Activated CD4-positive, alpha-beta memory T cell treated with anti-CD3 and anti-CD28 coated beads for 36 hours (primary cell): ENCODE data around the gene FECH. TPM values are rescaled to one million over a fixed set of nuclear protein-coding genes. Genes with fewer than 3 reads are reported as not detected.
"Not testable (repeated sequence)": the region's sequence is repeated elsewhere in the genome, so short reads cannot be mapped to it uniquely, and the experiment has no call there.

Experiments
- CTCF ChIA-PET: fragments of 350-600 bp; sonication (Branson Sonifier 250); formaldehyde crosslinking; loops from one replicate; lab custom pipeline; 2021; ENCODE audit warnings: antibody characterized with exemption, inconsistent platforms; lab: Charles Lee
- POLR2A ChIA-PET: fragments of 350-600 bp; sonication (Branson Sonifier 250); formaldehyde crosslinking; loops from one replicate; lab custom pipeline; 2021; ENCODE audit warnings: antibody characterized with exemption; lab: Charles Lee
- DNase-seq: peaks from one replicate; pipeline ENCODE4 v3.0.0-alpha.2; 2020
- H3K27ac Mint-ChIP-seq: one replicate; pipeline ENCODE4 v1.8.0; 2021; ENCODE audit warnings: mixed read lengths
- H3K27me3 Mint-ChIP-seq: one replicate; pipeline ENCODE4 v1.8.0; 2021; ENCODE audit warnings: mixed read lengths
- H3K36me3 Mint-ChIP-seq: one replicate; pipeline ENCODE4 v1.8.0; 2021; ENCODE audit warnings: mixed read lengths
- H3K4me1 Mint-ChIP-seq: one replicate; pipeline ENCODE4 v1.8.0; 2021; ENCODE audit warnings: low read depth, mixed read lengths
- H3K4me3 Mint-ChIP-seq: one replicate; pipeline ENCODE4 v1.8.0; 2021; ENCODE audit warnings: mild to moderate bottlenecking, mixed read lengths
- H3K9me3 Mint-ChIP-seq: one replicate; pipeline ENCODE4 v1.8.0; 2021; ENCODE audit warnings: mixed read lengths
- intact Hi-C: fragments of 100-400 bp; cut with micrococcal nuclease; formaldehyde crosslinking; loops from one replicate; pipeline ENCODE4 v1.15.1; 2023
- total RNA-seq, 2 experiments: library from RNA; stranded (reverse); gene quantifications; one replicate each; pipeline ENCODE4 v1.2.3, GENCODE V29; 2021

The FECH gene
- total RNA-seq, 2 experiments from 2014 or later = 17.5 to 20.2 TPM

GRCh38 chr18:57523171-57523956, 63.1 kb downstream of the FECH start:
- H3K36me3 Mint-ChIP-seq = no peaks in the 10 kb centered on the region
- no peaks in the 10 kb centered on the region for H3K4me1 Mint-ChIP-seq
- H3K4me3 Mint-ChIP-seq = no peak overlapping the region
- H3K27me3 Mint-ChIP-seq = peaks cover 12% of the 10 kb centered on the region
- intact Hi-C loops = no loop called here
- ChIA-PET POLR2A (no interaction called here), CTCF (no interaction called here)
- no peak for DNase-seq
- no peaks in the 10 kb centered on the region for H3K9me3 Mint-ChIP-seq
- H3K27ac Mint-ChIP-seq = no peak overlapping the region

GRCh38 chr18:57522348-57522747, 64.2 kb downstream of the FECH start:
- POLR2A ChIA-PET = not testable (repeated sequence)

GRCh38 chr18:57519668-57520424, 66.7 kb downstream of the FECH start:
- intact Hi-C loops = no loop called here
- Mint-ChIP-seq H3K36me3 (no peaks in the 10 kb centered on the region), H3K4me1 (no peaks in the 10 kb centered on the region), H3K27me3 (peaks cover 18% of the 10 kb centered on the region), H3K27ac (no peak overlapping the region), H3K4me3 (no peak overlapping the region), H3K9me3 (no peaks in the 10 kb centered on the region)
- DNase-seq = no peak
- CTCF ChIA-PET = no interaction called here
- POLR2A ChIA-PET = no interaction called here

More at GRCh38 chr18:57522348-57522747, 64.2 kb downstream of the FECH start:
- intact Hi-C loops, CTCF ChIA-PET, H3K4me3 Mint-ChIP-seq, H3K9me3 Mint-ChIP-seq, H3K36me3 Mint-ChIP-seq, H3K27ac Mint-ChIP-seq, DNase-seq, H3K4me1 Mint-ChIP-seq: not testable (repeated sequence)
- H3K27me3 Mint-ChIP-seq = peaks cover 15% of the 10 kb centered on the region

GRCh38 chr18:57518533-57518932, 68.0 kb downstream of the FECH start:
- CTCF ChIA-PET = no interaction called here
- Mint-ChIP-seq H3K36me3 (no peaks in the 10 kb centered on the region), H3K27me3 (peaks cover 18% of the 10 kb centered on the region), H3K9me3 (no peaks in the 10 kb centered on the region), H3K4me1 (no peaks in the 10 kb centered on the region), H3K27ac (no peak overlapping the region), H3K4me3 (no peak overlapping the region)
- DNase-seq = no peak
- POLR2A ChIA-PET = no interaction called here
- intact Hi-C loops = no loop called here

- no peaks in the 10 kb centered on the region for H3K4me1 Mint-ChIP-seq
- intact Hi-C loops = no loop called here
- peaks cover 16% of the 10 kb centered on the region for H3K27me3 Mint-ChIP-seq
- ChIA-PET CTCF (no interaction called here), POLR2A (no interaction called here)
- no peak overlapping the region for H3K4me3 Mint-ChIP-seq
- DNase-seq = no peak
- H3K27ac Mint-ChIP-seq = no peak overlapping the region
- H3K36me3 Mint-ChIP-seq = no peaks in the 10 kb centered on the region
- no peaks in the 10 kb centered on the region for H3K9me3 Mint-ChIP-seq
Measured at GRCh38 chr18:57516056-57516455, 70.4 kb downstream of the FECH start.

GRCh38 chr18:57505231-57505630, 81.3 kb downstream of the FECH start:
- ChIA-PET POLR2A (no interaction called here), CTCF (no interaction called here)
- Mint-ChIP-seq H3K9me3 (no peaks in the 10 kb centered on the region), H3K4me1 (no peaks in the 10 kb centered on the region), H3K27me3 (peaks cover 18% of the 10 kb centered on the region), H3K36me3 (no peaks in the 10 kb centered on the region), H3K27ac (no peak overlapping the region), H3K4me3 (no peak overlapping the region)
- intact Hi-C loops = no loop called here
- DNase-seq = no peak

- no peaks in the 10 kb centered on the region for H3K4me1 Mint-ChIP-seq
- no peaks in the 10 kb centered on the region for H3K9me3 Mint-ChIP-seq
- H3K27ac Mint-ChIP-seq = no peak overlapping the region
- H3K27me3 Mint-ChIP-seq = peaks cover 11% of the 10 kb centered on the region
- no peak overlapping the region for H3K4me3 Mint-ChIP-seq
- no peak for DNase-seq
- intact Hi-C loops = no loop called here
- no peaks in the 10 kb centered on the region for H3K36me3 Mint-ChIP-seq
- ChIA-PET POLR2A (no interaction called here), CTCF (no interaction called here)
Measured at GRCh38 chr18:57502624-57503023, 83.9 kb downstream of the FECH start.

- ChIA-PET POLR2A (no interaction called here), CTCF (no interaction called here)
- Mint-ChIP-seq H3K36me3 (no peaks in the 10 kb centered on the region), H3K4me1 (no peaks in the 10 kb centered on the region), H3K4me3 (no peak overlapping the region), H3K27me3 (peaks cover 4% of the 10 kb centered on the region), H3K9me3 (no peaks in the 10 kb centered on the region), H3K27ac (no peak overlapping the region)
- intact Hi-C loops = no loop called here
- DNase-seq = no peak
Measured at GRCh38 chr18:57498682-57499256, 87.7 kb downstream of the FECH start.

Other genes with a start within 250 kb of the FECH start
- gene ST8SIA3, start 234.1 kb downstream of the FECH start, total RNA-seq = not detected
- gene ONECUT2, start 151.3 kb downstream of the FECH start, total RNA-seq = under 1 TPM in 1 of 2 experiments, not detected in 1; 0.02 TPM
- gene NARS1, start 35.1 kb upstream of the FECH start, total RNA-seq = 100 to 1,000 TPM; 100 to 105 TPM
- gene ATP8B1, start 216.6 kb upstream of the FECH start, total RNA-seq = not detected